Endodermal cell (in vitro differentiated cells): Measurements from ENCODE around the gene MSANTD2. TPM values are rescaled to one million over a fixed set of nuclear protein-coding genes. Genes with fewer than 3 reads are reported as not detected.

Experiments
- DNase-seq: peaks from one replicate; pipeline ENCODE4 v3.0.0-alpha.2; 2017
- H3K27ac ChIP-seq: 2 replicates; pipeline ENCODE4 v1.5.1; 2013; ENCODE audit warnings: mild to moderate bottlenecking, low read depth, low read length, moderate library complexity
- H3K27me3 ChIP-seq: 2 replicates; pipeline ENCODE4 v1.6.1; 2013; ENCODE audit warnings: mild to moderate bottlenecking, low read length, moderate library complexity; ENCODE audit not compliant: insufficient read depth, control insufficient read depth, poor library complexity, severe bottlenecking
- H3K36me3 ChIP-seq: 2 replicates; pipeline ENCODE4 v1.7.0; 2013; ENCODE audit warnings: mild to moderate bottlenecking, low read length, moderate library complexity; ENCODE audit not compliant: control insufficient read depth, insufficient read depth
- H3K4me1 ChIP-seq: one replicate; pipeline ENCODE4 v1.7.0; 2013; ENCODE audit warnings: low read length; ENCODE audit not compliant: control insufficient read depth, insufficient read depth
- H3K4me3 ChIP-seq: 2 replicates; pipeline ENCODE4 v1.5.1; 2013; ENCODE audit warnings: mild to moderate bottlenecking, low read length, moderate library complexity
- H3K9ac ChIP-seq: 2 replicates; pipeline ENCODE4 v1.6.1; 2013; ENCODE audit warnings: mild to moderate bottlenecking, low read length, moderate library complexity; ENCODE audit not compliant: poor library complexity, severe bottlenecking; ENCODE audit errors: extremely low read depth
- H3K9me3 ChIP-seq: 2 replicates; pipeline ENCODE4 v1.6.1; 2013; ENCODE audit warnings: mild to moderate bottlenecking, low read length, moderate library complexity; ENCODE audit not compliant: control insufficient read depth
- H3K27ac Mint-ChIP-seq: 2 replicates; pipeline ENCODE4 v1.8.0; 2020; ENCODE audit warnings: mixed read lengths
- H3K27me3 Mint-ChIP-seq: 2 replicates; pipeline ENCODE4 v1.8.0; 2021; ENCODE audit warnings: mild to moderate bottlenecking, mixed read lengths; ENCODE audit not compliant: insufficient read depth
- H3K36me3 Mint-ChIP-seq: 2 replicates; pipeline ENCODE4 v1.8.0; 2020; ENCODE audit warnings: low read depth, mixed read lengths
- H3K4me1 Mint-ChIP-seq: 2 replicates; pipeline ENCODE4 v1.8.0; 2020; ENCODE audit warnings: mixed read lengths
- H3K4me3 Mint-ChIP-seq: 2 replicates; pipeline ENCODE4 v1.8.0; 2020; ENCODE audit warnings: mild to moderate bottlenecking, moderate library complexity, mixed read lengths
- H3K9me3 Mint-ChIP-seq: 2 replicates; pipeline ENCODE4 v1.8.0; 2020; ENCODE audit warnings: mild to moderate bottlenecking, mixed read lengths
- WGBS, 2 experiments: methylation state at CpG; one replicate each; pipeline versions ENCODE4 v1.1.5 to v1.1.7; 2013; ENCODE audit warnings: missing lambda C conversion rate in 2 of 2, mixed read lengths in 1 of 2; ENCODE audit not compliant: insufficient coverage in 1 of 2, insufficient read length in 1 of 2; 5-methylcytosine and 5-hydroxymethylcytosine counted together
- total RNA-seq, 2 donors: library from RNA; stranded (reverse); fragmentation: NEBNext Ultra II Directional in 1 of 2; extraction: Animal tissue kit (Norgen Biotek cat#: 25700) in 1 of 2; gene quantifications; 2 replicates in 1 of 2; 3 replicates in 1 of 2; pipeline ENCODE4 v1.2.1, GENCODE V29; 2021
- TF ChIP-seq, protein P1 (sequence below): fragments of 200-600 bp; sonication (generic); conservative IDR thresholded peaks from 2 replicates; pipeline ENCODE4 v1.5.0; 2021; ENCODE audit warnings: antibody characterized with exemption, mild to moderate bottlenecking

MSANTD2 gene
- total RNA-seq, 2 donors from 2014 or later, result 18.3 to 21.3 TPM

DNA sequence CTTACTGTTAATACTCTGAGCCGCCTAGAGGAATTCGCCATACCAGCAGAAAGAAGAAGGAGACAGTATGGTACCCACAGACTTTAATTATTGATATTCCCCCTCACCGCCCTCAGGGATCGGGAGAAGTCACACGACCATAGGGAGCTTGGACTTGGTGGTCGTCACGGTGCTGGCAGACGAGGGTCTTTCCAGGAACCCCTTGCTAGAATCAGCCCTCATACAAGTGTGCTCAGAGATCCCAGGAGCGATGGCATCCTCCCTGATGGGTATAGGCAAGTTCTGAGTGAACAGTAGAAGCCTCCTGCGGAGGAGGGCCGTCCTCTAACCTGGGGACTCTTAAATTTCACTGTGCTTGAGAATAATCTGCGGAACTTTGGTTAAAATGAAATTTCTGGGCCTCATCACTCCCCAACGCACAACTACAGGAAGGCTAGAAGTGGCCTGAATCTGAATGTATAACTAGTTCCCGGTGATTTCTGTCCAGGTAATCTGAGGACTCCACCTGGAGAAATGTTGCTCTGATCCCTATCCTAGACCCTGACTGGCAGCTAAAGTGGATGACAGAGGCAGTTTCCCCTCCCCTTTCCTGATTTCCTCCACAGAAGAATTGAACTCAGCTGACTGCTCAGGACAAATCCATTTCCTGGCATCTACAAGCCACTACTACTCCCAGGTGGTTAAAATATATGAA, 52.7 kb downstream of the MSANTD2 start:
- no peak overlapping the region for H3K9ac ChIP-seq
- WGBS, 2 experiments, result 59 to 67% methylated on average over 13 to 14 of the region's 14 CpGs

DNA sequence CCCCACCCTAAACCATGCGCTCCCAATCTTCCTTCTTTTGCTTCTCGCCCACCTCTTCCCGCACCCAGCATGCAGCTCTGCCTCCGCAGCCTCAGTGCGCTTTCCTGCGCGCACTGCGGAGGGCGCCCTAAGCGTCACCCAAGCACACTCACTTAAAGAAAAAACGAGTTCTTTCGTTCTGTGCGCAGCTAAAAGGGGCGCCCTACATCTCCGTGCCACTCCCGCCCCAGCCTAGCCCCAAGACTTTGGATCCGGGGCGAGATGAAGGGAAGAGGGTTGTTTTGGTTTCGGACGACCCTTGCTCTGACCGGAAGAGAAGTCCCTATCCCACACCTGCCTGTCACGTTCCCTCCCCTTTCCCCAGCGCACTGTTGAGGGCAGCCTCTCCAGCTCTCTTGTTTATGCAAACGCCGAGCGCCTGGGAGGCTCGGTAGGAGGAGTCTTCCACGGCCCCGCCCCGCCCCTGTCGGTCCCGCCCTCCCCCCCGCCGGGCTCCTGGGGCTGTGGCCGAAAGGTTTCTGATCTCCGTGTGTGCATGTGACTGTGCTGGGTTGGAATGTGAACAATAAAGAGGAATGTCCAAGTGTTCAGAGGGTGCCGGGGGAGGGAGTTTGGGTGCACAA, 53.5 kb downstream of the MSANTD2 start:
- peak overlapping the region; percentile 90 for H3K27ac Mint-ChIP-seq
- DNase-seq, result peak; percentile 96
- TF ChIP-seq, protein P1, sequence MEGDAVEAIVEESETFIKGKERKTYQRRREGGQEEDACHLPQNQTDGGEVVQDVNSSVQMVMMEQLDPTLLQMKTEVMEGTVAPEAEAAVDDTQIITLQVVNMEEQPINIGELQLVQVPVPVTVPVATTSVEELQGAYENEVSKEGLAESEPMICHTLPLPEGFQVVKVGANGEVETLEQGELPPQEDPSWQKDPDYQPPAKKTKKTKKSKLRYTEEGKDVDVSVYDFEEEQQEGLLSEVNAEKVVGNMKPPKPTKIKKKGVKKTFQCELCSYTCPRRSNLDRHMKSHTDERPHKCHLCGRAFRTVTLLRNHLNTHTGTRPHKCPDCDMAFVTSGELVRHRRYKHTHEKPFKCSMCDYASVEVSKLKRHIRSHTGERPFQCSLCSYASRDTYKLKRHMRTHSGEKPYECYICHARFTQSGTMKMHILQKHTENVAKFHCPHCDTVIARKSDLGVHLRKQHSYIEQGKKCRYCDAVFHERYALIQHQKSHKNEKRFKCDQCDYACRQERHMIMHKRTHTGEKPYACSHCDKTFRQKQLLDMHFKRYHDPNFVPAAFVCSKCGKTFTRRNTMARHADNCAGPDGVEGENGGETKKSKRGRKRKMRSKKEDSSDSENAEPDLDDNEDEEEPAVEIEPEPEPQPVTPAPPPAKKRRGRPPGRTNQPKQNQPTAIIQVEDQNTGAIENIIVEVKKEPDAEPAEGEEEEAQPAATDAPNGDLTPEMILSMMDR, result peak; percentile 79

More for the DNA sequence above, 52.7 kb downstream of the MSANTD2 start:
- Mint-ChIP-seq H3K9me3 (no peaks in the 10 kb centered on the region), H3K27me3 (peaks cover 91% of the 10 kb centered on the region), H3K4me3 (peak overlapping the region; percentile 82), H3K27ac (no peak overlapping the region), H3K4me1 (peaks cover 25% of the 10 kb centered on the region), H3K36me3 (no peaks in the 10 kb centered on the region)
- Histone ChIP-seq H3K4me1 (no peaks in the 10 kb centered on the region), H3K36me3 (no peaks in the 10 kb centered on the region), H3K27me3 (peaks cover 93% of the 10 kb centered on the region), H3K27ac (no peak overlapping the region), H3K4me3 (no peak overlapping the region), H3K9me3 (no peaks in the 10 kb centered on the region)
- DNase-seq, result no peak
- TF ChIP-seq, protein P1, result no peak

DNA sequence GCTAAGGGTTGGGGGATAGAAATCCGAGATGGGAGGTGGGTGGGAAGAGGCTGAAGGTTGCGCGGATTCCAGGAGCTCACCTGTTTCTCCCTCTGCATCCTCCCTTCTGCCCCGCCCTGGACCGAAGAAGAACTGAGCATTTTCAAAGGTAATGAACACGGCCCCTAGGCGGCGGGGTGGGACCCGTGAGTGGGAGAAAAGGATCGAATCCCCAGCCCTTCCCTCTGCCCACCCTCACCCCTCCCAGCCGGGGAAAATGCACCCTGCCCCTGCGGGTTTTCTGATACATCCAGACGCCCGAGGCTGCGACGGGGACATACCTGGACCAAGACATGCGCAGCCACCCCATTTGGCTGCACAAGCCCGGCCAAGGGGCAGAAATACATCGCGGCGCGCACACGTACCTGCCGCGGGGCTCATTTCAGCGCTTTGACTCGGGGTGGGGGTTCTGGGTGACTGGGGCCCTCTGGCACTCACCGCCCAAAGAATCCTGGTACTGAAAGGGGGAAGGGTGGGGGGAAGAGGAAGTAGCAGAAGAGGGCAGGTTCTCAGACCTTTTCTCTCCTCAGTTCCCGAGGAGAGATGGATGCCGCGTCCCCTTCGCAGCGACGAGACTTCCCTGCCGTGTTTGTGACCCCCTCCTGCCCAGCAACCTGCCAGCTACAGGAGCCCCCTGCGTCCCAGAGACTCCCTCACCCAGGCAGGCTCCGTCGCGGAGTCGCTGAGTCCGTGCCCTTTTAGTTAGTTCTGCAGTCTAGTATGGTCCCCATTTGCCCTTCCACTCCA, 54.2 kb downstream of the MSANTD2 start:
- Mint-ChIP-seq H3K9me3 (no peaks in the 10 kb centered on the region), H3K36me3 (no peaks in the 10 kb centered on the region), H3K27ac (peak overlapping the region; percentile 90), H3K4me3 (peak overlapping the region; percentile 82), H3K27me3 (peaks cover 98% of the 10 kb centered on the region), H3K4me1 (peaks cover 17% of the 10 kb centered on the region)
- H3K4me3 ChIP-seq, result peak overlapping the region; percentile 90
- no peaks in the 10 kb centered on the region for H3K9me3 ChIP-seq
- H3K9ac ChIP-seq, result no peak overlapping the region
- H3K36me3 ChIP-seq, result no peaks in the 10 kb centered on the region
- WGBS, 2 experiments, result 3 to 6% methylated on average over 14 to 41 of the region's 41 CpGs
- no peaks in the 10 kb centered on the region for H3K4me1 ChIP-seq
- H3K27me3 ChIP-seq, result peaks cover 97% of the 10 kb centered on the region
- TF ChIP-seq, protein P1, result peak; percentile 69
- DNase-seq, result peak; percentile 87
- no peak overlapping the region for H3K27ac ChIP-seq

More for the DNA sequence above, 53.5 kb downstream of the MSANTD2 start:
- Histone ChIP-seq H3K4me1 (no peaks in the 10 kb centered on the region), H3K9me3 (no peaks in the 10 kb centered on the region), H3K36me3 (no peaks in the 10 kb centered on the region), H3K4me3 (peak overlapping the region; percentile 90), H3K9ac (no peak overlapping the region), H3K27ac (no peak overlapping the region), H3K27me3 (peaks cover 97% of the 10 kb centered on the region)
- Mint-ChIP-seq H3K27me3 (peaks cover 95% of the 10 kb centered on the region), H3K4me1 (peaks cover 21% of the 10 kb centered on the region), H3K4me3 (peak overlapping the region; percentile 82), H3K36me3 (no peaks in the 10 kb centered on the region), H3K9me3 (no peaks in the 10 kb centered on the region)
- 4 to 27% methylated on average over 4 to 37 of the region's 37 CpGs for WGBS, 2 experiments
